Lower leg skin (tissue), 3 donors: ENCODE measurements around the gene PGAM2.

ENCODE experiments used
- POLR2A ChIP-seq, 2 donors: fragments of 450-650 bp; IDR thresholded peaks; one replicate each; pipeline ENCODE4 v1.6.1; 2016 to 2017; ENCODE audit warnings: antibody characterized with exemption in 2 of 2, mild to moderate bottlenecking in 1 of 2, moderate library complexity in 1 of 2
- TF ChIP-seq, protein P1 (sequence below), 3 donors: fragments of 450-650 bp; IDR thresholded peaks; one replicate each; pipeline ENCODE4 v1.5.1; 2016; ENCODE audit warnings: antibody characterized with exemption in 3 of 3, mild to moderate bottlenecking in 3 of 3, moderate library complexity in 2 of 3

DNA sequence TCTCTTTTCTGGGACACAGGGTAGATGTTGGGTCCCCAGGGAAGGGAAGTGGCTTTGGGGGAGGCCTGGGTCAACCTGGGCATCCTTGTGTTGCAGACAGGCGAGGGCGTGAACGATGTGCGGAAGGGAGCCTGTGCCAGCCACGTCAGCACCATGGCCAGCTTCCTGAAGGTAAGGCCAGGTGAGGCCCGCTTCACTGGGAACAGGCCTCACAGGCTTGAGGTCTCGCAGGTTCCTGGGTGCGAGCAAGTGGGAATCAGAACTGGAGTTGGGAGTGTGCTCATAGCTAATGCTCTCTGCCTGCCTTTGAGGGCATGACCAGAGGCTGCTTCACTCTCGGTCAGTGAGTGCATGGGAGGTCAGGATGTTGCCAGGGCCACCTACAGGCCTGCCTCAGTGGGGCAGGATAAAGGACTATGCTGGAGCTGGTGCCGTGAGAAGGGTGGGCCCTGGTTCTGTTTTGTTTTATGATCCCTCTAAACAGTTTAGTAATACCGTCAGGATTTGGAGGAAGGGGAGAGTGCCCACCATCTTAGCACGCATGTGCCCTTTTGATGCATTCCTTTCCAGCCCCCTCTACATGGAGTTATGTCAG, 12.5 kb downstream of the PGAM2 start:
- TF ChIP-seq, protein P1, sequence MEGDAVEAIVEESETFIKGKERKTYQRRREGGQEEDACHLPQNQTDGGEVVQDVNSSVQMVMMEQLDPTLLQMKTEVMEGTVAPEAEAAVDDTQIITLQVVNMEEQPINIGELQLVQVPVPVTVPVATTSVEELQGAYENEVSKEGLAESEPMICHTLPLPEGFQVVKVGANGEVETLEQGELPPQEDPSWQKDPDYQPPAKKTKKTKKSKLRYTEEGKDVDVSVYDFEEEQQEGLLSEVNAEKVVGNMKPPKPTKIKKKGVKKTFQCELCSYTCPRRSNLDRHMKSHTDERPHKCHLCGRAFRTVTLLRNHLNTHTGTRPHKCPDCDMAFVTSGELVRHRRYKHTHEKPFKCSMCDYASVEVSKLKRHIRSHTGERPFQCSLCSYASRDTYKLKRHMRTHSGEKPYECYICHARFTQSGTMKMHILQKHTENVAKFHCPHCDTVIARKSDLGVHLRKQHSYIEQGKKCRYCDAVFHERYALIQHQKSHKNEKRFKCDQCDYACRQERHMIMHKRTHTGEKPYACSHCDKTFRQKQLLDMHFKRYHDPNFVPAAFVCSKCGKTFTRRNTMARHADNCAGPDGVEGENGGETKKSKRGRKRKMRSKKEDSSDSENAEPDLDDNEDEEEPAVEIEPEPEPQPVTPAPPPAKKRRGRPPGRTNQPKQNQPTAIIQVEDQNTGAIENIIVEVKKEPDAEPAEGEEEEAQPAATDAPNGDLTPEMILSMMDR (IDR thresholded peaks at IDR 0.05), result no peak
- TF ChIP-seq POLR2A (IDR thresholded peaks at IDR 0.05), result no peak
